SK-N-MC (cell line): ENCODE data around the gene LARP1B.

Experiments used
- EZH2 ChIP-seq: fragments of 200-600 bp; sonication (generic); IDR thresholded peaks from one replicate; pipeline ENCODE4 v1.6.1; 2017; ENCODE audit warnings: antibody characterized with exemption
- FOXP2 ChIP-seq: optimal IDR thresholded peaks from 2 replicates; pipeline ENCODE3; 2011; ENCODE audit warnings: mild to moderate bottlenecking, moderate library complexity; ENCODE audit not compliant: insufficient read depth; ENCODE audit errors: extremely low read length, control extremely low read depth
- POLR2AphosphoS5 ChIP-seq: IDR thresholded peaks from 2 replicates; pipeline ENCODE4 v1.6.1; 2012; ENCODE audit warnings: mild to moderate bottlenecking, low read depth, low read length, borderline replicate concordance

DNA sequence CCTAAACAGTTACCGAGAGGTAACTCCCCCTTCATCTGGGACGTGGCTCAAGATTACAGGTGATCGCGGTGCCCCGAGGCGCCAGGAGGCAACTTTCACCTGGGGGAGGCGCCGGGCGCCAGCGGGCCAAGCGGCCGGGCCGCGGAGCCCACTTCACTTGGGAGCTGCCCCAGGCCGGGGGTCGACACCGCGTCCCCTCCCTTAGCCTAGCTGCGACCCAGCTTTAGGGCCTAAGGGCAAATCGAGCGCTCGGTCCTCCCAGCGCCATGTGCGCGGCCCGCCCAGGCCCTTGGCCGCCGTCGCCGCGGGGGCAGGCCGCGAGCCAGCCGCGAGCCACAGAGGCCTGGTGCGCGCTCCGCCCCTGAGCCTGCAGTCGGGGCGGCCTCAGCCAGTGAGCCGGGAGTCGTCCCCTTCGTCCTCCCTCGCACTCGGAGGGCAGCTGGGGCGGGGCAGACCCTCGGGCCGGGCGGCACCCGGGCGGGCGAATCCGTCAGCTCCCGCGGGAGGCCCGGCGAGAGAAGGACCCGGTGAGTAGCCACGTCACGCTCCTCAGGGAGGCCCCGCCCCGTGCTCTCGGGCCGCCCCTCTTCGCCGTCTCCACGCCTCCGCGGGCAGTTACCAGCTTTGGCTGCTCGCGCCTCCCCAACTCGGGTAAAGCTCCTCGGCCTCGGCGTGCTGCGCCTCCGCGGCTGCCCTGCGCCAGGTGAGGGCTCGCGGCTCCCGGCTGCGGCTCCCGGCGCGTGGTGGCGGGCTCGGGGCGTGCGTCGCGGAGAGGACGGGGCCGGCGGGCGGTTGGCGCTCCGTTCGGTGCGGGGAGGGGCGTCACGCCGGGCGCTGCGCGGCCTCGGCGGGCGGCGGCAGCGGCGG, at the start of gene LARP1B:
- TF ChIP-seq EZH2, result no peak
- peak; percentile 90 for TF ChIP-seq POLR2AphosphoS5
- TF ChIP-seq FOXP2, result no peak
